Measurements from ENCODE around the gene STPG1.
A peak's percentile ranks its signal among the peaks of the same experiment; 100 is the strongest.
"Not testable (repeated sequence)": the region's sequence is repeated elsewhere in the genome, so short reads cannot be mapped to it uniquely, and the experiment has no call there.

STPG1 gene, protein sequence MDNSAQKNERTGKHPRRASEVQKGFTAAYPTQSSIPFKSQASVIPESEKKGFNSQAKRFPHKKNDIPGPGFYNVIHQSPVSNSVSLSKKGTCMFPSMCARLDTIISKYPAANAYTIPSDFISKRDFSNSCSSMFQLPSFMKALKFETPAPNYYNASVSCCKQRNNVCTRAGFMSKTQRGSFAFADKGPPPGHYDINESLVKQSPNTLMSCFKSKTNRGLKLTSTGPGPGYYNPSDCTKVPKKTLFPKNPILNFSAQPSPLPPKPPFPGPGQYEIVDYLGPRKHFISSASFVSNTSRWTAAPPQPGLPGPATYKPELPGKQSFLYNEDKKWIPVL

DNA sequence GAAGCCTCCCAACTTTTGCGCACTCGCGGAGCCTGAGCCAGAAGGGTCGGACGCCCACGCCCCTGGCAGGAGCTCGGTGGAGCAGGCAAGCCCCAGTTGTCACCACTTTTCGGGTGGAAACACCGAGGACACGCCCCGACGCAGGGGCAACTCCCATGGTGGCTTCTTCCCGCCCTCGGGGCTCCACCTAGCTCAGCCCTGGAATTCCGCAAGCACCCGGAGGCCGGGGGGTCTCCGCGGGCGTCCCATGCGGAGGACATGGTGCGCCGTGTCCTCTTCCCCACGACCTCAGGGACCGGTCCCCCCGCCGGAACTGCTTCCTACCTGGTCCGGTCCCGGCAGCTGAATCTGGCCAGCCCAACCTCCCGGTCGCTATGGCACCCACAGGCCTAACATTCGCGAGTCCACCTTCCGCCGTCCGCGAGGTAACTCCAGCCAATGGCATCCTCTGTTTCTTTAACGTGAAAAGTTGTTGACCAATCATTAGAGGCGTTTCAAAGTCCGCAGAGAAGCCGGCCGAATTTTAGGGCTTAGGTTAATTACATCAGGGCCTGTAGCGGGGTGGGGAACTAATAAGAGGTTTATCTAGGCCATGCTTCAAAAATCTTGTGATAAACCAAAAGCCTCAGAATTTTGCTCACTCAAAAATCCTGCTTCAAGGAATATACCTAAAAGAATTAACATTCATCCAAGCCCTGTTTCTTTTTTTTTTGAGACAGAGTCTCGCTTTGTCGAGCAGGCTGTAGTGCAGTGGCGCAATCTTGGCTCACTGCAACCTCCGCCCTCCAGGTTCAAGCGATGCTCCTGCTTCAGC, at the start of gene STPG1:
STPG1 (minus strand) TSS at position 433 of the 814 bp plus-strand sequence. CDS start 12,394 bp downstream, outside the sequence.
- DNase-seq (ENCODE audit: low read depth in 2 of 2, low spot score in 1 of 2) = peak in 1 of 2 donors; percentile 50

DNA sequence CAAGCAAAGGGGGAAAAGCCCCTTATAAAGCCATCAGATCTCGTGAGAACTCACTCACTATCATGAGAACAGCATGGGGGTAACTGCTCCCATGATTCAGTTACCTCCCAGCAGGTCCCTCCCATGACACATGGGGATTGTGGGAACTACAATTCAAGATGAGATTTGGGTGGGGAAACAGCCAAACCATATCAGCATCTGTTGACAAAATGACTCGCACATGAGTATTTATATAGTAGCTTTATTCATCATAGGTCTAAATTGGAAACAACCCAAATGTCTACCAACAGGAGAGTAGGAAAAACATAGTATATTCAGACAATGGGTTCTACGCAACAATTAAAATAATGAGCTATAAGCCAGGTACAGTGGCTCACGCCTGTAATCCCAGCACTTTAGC, 48.5 kb upstream of the STPG1 start:
- not testable (repeated sequence) for DNase-seq (ENCODE audit: low read depth in 2 of 2, low spot score in 1 of 2)

DNA sequence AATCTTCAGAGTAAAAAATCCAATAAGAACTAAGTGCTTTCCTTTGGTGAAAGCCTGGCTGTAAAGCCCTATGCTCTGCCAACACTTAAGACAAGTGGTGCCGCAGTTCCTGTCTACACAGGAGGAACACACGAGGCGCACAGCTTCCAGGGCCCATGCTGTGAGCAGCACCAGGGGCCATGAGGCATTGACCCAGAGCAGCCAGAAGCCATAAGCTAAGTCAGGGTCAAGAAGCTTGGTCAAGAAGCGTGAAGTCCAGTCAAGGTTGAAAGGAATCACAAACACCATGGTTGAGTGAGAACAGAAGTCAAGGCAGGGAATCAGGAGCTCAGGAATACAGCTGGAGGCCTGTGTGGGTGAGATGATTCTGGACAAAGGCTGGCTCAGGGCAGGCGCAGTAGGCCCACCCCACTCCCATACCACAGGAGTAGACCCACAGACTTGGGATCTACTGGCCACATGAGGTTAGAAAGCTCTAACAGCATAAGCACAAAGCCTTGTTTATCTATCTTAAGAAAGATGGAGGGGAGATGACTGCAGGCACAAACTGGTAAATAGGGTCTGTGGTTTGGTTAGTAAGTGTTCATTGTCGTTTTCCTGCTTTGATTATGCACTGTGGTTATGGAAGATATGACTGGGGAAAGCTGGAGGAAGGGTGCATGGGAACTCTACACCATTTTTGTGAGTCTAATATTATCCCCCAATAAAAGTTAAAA, 46.1 kb upstream of the STPG1 start:
- DNase-seq (ENCODE audit: low read depth in 2 of 2, low spot score in 1 of 2) = no peak

DNA sequence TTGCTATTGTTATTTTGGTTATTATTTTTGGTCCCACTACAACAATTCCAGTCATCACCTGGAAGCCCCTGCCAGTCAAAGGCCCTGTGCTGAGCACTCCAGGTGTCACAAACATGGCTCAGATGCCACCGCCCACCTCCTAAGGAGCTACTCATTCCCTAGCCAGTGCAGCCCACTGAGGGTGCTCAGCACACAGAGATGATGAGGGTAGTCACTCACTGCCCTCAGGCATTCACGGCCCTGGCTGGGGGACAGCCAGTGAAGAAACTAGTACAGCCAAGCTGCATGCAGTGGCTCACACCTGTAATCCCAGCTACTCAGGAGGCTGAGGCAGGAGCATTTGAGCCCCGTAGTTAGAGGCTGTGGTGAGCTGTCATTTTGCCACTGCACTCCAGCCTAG, 44.3 kb upstream of the STPG1 start:
- DNase-seq (ENCODE audit: low read depth in 2 of 2, low spot score in 1 of 2) = no peak

DNA sequence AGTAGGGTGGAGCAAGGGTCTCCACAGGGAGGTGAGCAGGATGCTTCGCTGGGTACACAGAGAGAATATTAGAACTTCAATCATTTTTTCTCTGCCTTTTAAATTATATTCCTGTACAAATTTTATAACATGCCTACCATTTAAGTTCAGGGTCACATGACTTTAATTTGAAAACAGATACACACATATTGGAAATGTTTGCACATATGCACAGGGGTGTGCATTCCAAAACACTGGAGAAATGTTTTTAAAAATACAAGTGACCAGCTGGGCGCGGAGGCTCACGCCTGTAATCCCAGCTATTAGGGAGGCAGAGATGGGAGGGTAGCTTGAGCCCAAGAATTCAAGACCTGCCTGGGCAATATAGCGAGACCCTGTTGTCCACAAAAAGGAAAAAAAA, 41.7 kb upstream of the STPG1 start:
- DNase-seq (ENCODE audit: low read depth in 2 of 2, low spot score in 1 of 2) = no peak

DNA sequence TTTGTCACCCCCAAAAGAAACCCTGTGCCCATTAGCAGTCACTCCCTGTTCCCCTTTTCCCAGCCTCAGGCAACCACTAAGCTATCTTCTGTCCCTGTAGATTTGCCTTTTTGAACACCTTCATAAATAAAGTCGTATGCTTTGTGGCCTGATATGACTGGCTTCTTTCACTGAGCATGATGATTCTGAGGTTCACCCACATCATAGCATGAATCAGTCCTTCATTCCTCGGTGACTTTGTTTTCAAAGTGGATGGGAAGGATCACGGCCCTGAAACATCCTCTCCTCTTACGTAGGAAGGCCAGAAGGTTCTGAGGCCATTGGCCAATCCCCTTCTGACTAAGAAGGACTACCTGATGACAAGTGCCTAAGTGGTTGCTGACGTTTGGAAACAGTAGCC, 41.1 kb upstream of the STPG1 start:
- DNase-seq (ENCODE audit: low read depth in 2 of 2, low spot score in 1 of 2) = no peak

DNA sequence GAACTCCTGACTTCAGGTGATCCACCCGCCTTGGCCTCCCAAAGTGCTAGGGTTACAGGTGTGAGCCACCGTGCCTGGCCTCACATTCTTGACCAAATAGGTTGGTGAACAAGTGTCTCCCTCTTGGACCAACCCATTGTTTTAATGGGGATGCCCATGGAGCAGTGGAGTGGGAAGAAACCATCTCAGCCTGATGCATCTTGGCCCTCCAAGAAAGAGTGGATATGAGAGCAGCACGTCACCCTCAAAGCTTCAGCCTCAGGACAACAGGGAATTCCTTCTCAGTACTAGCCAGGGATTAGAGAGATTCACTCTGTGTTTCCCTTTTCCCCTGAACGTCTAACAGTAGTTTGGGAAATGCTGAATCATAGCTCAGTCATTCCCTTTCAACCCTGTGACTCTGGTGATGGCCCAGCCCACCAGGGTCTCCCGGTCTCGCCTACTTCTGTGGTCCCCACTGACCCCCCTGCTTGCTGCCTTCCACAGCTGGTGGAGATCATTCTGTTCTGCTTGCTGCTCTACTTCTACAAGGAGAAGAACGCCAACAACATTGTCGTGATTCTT, 39.4 kb upstream of the STPG1 start:
- no peak for DNase-seq (ENCODE audit: low read depth in 2 of 2, low spot score in 1 of 2)

DNA sequence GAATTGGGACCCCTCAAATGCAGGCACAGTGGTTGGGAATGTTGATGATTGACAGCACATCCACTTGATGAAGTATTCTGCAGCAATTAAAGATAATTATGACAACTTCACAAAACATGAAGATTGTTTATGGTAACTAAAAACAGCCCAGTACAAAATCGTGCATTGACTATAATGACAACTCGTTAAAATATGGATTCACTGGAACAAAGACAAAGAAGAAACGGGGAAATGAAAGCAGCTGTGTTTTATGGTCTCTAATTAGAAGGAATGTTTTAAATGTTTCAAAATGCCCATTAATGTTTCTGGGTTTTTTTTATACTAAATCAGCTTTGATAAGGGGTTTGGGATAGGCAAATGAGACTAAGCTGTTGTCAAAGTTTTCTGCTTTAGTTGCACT, 38.2 kb upstream of the STPG1 start:
- DNase-seq (ENCODE audit: low read depth in 2 of 2, low spot score in 1 of 2) = no peak

DNA sequence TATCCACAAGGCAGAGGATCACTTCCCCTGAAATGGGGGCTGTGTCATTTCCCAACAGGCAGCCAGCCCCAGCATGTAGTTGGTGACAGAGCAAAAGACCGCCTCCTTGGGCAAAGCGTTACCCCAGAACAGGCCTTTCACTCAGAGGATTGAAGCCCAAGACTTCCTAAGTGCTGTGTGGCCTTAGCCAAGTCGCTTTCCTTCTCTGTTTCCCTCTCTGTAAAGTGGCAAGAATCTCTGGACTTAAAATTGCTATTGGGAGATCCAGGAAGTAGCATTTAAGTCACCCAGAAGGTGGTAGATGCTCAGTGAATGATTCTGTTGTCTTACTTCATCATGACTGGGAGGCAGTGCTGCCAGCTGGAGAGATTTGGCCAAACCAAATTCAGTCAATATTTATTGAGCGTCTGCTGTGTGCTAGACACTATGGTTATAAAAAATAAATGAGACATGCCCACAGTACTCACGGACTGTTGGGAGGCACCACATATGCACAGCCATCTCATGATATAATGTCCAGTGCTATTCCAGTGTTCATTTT, 37.3 kb upstream of the STPG1 start:
- no peak for DNase-seq (ENCODE audit: low read depth in 2 of 2, low spot score in 1 of 2)

DNA sequence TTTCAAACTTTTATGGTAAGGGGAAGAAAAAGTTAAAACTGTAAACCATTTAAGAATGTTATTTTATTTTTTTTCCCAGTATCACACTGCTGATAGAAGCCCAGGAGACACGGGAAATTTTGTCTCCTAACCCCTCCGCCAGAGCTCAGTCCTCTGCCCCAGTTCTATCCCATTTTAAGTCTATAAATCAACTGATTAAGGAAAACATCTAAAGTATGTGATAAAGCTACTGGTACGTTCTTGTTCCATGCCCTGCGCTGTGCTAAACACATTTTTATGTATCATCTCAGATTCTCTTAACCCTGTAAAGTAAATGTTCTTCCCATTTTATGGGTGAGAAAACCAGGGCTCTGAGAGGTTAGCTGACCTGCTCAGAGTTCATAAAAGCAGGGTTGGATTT, 36.7 kb upstream of the STPG1 start:
- DNase-seq (ENCODE audit: low read depth in 2 of 2, low spot score in 1 of 2) = no peak

DNA sequence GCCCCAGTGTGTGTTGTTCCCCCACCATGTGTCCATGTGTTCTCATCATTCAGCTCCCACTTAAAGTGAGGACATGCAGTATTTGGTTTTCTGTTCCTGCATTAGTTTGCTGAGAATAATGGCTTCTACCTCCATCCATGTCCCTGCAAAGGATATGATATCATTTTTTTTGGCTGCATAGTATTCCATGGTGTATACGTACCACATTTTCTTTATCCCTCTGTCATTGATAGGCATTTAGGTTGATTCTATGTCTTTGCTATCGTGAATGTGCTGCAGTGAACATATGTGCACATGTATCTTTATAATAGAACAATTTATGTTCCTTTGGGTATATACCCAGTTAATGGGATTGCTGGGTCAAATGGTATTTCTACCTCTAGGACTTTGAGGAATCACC, 32.9 kb upstream of the STPG1 start:
- not testable (repeated sequence) for DNase-seq (ENCODE audit: low read depth in 2 of 2, low spot score in 1 of 2)

DNA sequence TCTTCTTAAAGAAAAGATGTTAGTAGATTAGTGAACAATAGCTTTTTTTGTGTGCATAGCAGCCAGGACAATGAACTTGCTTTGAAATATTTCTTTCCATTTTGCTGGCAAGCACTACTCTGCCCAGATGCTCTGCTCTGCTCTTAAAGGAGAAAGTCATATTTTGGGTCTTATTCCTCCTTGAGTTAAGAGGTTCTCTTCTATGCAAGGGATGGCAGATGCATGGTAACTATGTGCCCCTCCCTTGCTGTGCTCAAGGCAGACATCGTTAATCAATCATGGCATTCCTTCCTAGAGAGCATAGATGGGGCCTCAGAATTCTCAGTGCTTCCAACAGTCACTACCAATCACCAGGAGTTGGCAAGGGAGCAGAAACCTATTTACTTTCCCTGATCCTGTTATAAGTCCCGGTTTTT, 29.7 kb upstream of the STPG1 start:
- no peak for DNase-seq (ENCODE audit: low read depth in 2 of 2, low spot score in 1 of 2)

DNA sequence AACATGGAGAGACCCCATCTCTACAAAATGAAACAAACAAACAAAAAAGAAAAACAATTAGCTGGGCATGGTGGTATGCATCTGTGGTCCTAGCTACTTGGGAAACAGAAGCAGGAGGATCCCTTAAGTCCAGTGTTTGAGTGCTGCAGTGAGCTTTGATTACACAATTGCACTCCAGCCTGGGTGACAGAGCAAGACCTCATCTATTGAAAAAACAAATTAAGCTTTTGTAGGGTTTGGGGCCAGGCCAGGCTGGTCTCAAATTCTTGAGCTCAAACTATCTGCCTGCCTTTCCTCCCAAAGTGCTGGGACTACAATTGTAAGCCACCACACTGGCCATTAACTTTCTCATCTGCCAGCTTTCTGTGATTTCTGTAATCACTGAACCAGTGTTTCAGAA, 29.2 kb upstream of the STPG1 start:
- no peak for DNase-seq (ENCODE audit: low read depth in 2 of 2, low spot score in 1 of 2)

DNA sequence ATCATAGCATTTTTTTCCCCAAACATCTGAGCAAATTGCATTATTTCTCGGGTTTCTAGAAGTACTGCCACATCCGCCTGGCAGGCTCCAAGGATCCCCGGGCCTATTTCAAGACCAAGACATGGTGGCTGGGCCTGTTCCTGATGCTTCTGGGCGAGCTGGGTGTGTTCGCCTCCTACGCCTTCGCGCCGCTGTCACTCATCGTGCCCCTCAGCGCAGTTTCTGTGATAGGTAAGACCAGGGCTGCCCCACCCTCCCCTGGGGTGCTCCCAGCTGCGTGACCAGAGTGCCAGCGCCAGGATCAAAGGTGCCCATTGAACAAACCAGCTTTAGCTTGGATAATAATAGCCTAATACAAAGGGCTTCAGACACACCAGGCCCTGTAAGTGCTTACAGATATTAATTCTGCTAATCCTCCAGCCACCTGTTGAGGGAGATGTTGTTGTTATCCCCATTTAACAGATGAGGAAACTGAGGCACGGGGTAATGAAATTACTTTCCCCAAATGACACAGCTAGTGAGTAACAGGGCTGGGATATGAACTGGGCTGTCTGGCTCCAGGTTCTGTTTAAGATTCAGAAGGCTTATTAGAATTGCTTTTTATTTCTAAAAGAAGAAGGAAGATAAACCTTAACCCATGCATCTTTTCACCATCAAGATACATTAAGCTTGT, 28.6 kb upstream of the STPG1 start:
- DNase-seq (ENCODE audit: low read depth in 2 of 2, low spot score in 1 of 2) = no peak

DNA sequence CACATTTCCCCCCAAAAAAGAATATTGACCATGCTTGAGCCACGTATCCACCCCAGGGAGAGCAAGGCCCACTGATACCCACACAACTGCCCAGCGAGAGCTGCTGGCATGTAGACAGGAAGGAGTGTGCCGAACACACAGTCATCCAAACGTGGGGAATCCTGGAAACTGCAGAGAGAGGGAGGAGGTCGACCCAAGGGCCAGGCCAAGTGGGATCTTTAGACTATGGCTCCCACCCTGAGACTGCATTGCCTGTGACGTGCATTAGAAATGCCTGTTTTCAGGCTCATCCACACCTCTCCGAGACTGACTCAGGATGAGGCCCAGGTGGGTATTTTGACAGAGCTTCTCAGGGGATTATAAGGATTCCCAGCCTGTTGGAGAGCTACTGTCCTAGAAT, 27.9 kb upstream of the STPG1 start:
- DNase-seq (ENCODE audit: low read depth in 2 of 2, low spot score in 1 of 2) = no peak

DNA sequence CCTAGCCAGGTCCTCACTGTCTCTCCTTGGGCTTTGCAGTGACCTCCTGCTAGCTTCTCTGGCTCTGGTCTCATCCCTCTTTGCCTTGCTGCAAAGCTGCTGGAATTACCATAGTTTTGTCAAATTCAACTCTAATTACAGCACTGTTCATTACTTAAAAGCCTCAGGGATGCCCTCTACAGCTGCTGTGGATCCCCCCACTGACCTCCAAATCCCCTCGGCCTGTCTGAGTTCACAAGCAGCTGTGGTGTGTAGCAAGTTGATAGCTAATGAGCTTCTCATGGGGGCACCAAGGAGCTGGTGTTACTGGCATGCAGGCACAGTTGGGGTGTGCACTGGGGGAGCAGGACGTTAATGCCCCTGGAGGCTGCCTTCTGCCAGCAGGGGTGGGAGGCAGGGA, 26.9 kb upstream of the STPG1 start:
- DNase-seq (ENCODE audit: low read depth in 2 of 2, low spot score in 1 of 2) = no peak

DNA sequence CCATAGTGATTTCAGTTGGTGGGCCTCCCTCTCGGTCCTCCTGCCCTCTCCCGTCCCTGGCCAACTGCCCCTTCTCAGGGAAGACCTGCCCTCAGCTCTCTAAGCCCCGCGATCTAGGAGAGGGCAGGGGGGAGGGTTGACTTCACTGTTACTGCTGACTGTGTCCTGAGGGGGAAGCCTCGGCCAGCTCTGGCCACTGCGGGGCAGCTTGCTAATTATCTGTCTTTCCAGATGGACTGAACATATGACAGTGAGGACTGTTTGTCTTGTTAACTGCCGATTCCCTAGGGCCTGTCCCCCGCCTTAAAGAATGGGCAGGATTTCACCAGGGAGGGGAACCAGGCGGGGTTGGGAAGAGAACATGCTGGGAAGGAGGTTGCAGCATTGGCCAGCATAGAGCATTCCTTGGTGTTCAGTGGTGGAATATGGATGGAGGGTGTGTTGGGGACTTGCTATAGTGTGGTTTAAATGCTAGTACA, 24.9 kb upstream of the STPG1 start:
- no peak for DNase-seq (ENCODE audit: low read depth in 2 of 2, low spot score in 1 of 2)

DNA sequence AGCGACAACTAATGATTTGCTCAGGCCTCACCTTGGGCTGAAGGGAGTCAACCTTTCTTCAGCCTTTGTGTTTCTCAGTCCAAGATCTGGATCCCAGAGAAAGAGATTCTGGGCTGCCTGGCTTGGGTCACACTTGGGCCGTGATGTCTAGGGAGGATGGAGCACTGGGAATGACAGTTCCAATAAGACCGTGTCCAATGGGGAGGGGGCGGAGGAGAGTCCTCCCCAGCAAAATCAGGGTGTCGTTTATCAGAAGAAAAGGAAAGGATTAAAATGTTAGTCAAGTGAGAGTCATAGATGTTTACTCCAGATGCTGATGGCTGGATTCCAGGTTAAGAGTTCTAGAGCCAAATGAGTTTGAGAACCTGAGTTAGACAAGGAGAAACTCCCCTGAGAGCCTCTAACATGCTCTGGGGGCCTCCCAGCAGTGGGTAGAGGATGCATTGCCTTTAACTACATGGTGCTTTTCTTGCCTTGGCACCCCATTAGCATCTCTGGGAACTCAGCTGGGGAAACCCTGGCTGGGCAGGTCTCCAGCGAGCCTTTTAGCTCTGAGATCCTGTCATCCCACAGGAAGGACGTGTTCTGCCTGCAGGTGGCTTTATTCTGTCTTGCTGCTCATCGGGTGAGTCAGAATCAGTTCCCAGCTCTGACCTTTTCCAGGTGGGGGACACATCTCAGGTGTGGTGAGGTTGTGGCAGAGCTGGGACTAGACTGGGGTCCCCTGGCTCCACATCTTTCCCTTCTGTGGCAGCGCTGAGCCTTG, 24.2 kb upstream of the STPG1 start:
- no peak for DNase-seq (ENCODE audit: low read depth in 2 of 2, low spot score in 1 of 2)

DNA sequence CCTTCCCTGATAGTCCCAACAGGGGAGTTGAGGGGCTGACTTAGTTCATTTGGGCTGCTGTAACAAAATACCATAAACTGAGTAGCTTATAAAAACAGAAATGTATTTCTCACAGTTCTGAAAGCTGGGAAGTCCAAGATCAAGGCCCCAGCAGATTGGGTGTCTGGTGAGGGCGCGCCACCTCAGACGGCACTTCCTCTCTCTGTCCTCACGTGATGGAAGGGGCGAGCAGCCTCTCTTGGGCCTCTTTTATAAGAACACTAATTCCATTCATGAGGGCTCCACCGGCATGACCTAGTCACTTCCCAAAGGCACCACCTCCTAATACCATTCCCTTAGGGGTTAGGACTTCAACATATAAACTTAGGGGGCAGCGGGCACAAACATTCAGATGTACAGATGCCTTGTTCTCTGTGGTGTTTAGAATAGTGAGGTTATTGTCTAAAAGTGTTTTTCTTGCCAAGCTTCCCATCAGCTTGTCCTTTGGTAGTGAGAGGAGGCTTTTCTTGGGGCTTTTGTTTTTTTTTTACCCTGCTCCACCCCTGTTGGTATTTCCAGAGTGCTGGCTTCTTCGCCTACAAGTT, 22.3 kb upstream of the STPG1 start:
- DNase-seq (ENCODE audit: low read depth in 2 of 2, low spot score in 1 of 2) = no peak

DNA sequence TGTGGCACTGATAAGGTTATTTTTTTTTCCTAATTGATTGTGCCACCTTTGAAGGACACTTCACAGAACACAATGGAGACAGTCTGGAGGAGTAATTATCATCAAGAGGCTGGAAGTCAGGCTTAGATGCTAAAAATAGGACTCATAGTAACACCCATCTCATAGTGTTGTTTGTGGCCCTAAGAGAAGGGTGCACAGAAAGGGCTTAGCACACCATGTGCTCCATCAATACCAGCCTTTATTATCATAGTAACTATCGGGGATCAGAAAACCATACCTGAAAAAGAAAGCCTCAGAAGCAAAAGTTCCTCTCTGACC, 13.9 kb upstream of the STPG1 start:
- DNase-seq (ENCODE audit: low read depth in 2 of 2, low spot score in 1 of 2) = no peak
